H1 (cell line): ENCODE results near the gene ZNF785.

ENCODE experiments used
- ASH2L ChIP-seq: fragments of 200-600, 300-600 bp; sonication (generic); IDR thresholded peaks from one replicate; pipeline ENCODE4 v1.7.1; 2017; ENCODE audit warnings: low read length
- BRCA1 ChIP-seq: IDR thresholded peaks from 2 replicates; pipeline ENCODE4 v1.6.1; 2012; ENCODE audit warnings: low read depth, low read length, improper control_type of control experiment
- EGR1 ChIP-seq: IDR thresholded peaks from 2 replicates; pipeline ENCODE4 v1.6.1; 2011; ENCODE audit warnings: low read depth, low read length, borderline replicate concordance
- EP300 ChIP-seq, 2 experiments: IDR thresholded peaks; 1 replicate in 1 of 2; 2 replicates in 1 of 2; pipeline ENCODE4 v1.6.1; 2011 to 2012; ENCODE audit warnings: low read depth in 2 of 2, low read length in 2 of 2, mild to moderate bottlenecking in 2 of 2, borderline replicate concordance in 1 of 2, inconsistent platforms in 1 of 2, moderate library complexity in 1 of 2
- EZH2 ChIP-seq: fragments of 200-600 bp; sonication (generic); IDR thresholded peaks from 2 replicates; pipeline ENCODE4 v1.7.1; 2012; ENCODE audit warnings: low read depth, mild to moderate bottlenecking, moderate library complexity, low read length, inconsistent platforms; ENCODE audit not compliant: severe bottlenecking
- JUND ChIP-seq: IDR thresholded peaks from 2 replicates; pipeline ENCODE4 v1.6.1; 2011; ENCODE audit warnings: mild to moderate bottlenecking, improper control_type of control experiment, low read length
- POLR2A ChIP-seq, 2 experiments: IDR thresholded peaks; 1 replicate in 1 of 2; 2 replicates in 1 of 2; pipeline ENCODE4 v1.6.1; 2011; ENCODE audit warnings: low read depth in 2 of 2, low read length in 2 of 2, mild to moderate bottlenecking in 2 of 2; ENCODE audit errors: control extremely low read depth in 1 of 2
- POLR2AphosphoS5 ChIP-seq: IDR thresholded peaks from 2 replicates; pipeline ENCODE4 v1.6.1; 2011; ENCODE audit warnings: low read depth, low read length
- SIN3A ChIP-seq, 2 experiments: IDR thresholded peaks in 1 of 2; conservative IDR thresholded peaks in 1 of 2; 2 replicates each; pipeline ENCODE4 v1.6.1; 2011 to 2012; ENCODE audit warnings: low read length in 2 of 2, improper control_type of control experiment in 1 of 2, low read depth in 1 of 2, mild to moderate bottlenecking in 1 of 2
- TAF1 ChIP-seq: IDR thresholded peaks from 2 replicates; pipeline ENCODE4 v1.6.1; 2011; ENCODE audit warnings: mild to moderate bottlenecking, low read depth, low read length
- YY1 ChIP-seq: IDR thresholded peaks from 2 replicates; pipeline ENCODE4 v1.6.1; 2011; ENCODE audit warnings: low read depth, mild to moderate bottlenecking, low read length
- TF ChIP-seq, protein P1 (sequence below), 3 experiments: IDR thresholded peaks; 1 replicate in 2 of 3; 2 replicates in 1 of 3; pipeline versions ENCODE4 v1.5.1 to v1.6.1; 2011; ENCODE audit warnings: low read length in 3 of 3, mild to moderate bottlenecking in 3 of 3, inconsistent platforms in 2 of 3, low read depth in 1 of 3, moderate library complexity in 1 of 3; ENCODE audit not compliant: insufficient read depth in 1 of 3; ENCODE audit errors: control extremely low read depth in 1 of 3
- TF ChIP-seq, protein P2 (sequence below): IDR thresholded peaks from 2 replicates; pipeline ENCODE4 v1.6.1; 2012; ENCODE audit warnings: low read length, inconsistent platforms

DNA sequence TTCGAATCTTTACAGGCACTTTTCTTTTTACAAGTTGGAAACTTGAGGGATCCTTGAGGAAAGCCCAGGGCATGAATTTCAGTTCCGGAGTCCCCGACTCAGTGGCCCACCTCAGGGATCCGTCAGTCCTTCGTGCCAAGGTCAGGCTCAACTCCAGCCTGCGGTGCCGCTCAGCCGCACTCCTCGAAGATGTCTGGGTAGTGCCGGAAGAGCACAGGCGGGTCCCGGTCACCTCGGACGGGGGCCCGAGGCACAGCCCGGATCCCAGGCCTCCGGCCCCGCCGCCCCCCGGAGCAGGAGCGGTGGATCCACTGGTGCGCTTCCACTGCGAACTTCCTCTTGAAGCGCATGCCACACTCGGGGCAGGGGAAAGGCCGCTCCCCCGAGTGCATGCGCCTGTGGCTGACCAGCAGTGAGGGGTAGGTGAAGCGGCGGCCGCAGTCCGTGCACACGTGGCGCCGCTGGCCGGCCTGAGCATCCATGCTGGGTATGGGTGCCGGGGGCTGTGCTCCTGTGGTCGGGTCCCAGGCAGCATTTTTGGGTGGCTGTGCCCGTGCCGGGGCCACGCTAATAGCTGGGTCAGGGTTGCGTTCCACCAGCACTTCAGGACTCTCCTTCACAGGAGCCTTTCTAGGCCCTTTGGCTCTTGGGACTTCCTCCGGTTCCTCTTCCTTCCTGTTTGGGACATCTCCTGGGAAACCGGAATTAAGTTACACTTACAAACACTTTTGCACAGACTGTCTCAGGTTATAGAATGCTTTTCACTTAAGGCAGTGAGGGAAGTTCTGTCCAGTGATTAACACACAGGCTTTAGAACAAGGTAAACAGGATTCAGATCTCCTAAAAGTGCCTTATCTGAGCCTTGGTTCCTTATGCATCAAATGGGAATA lies 15.5 kb downstream of the ZNF785 start:
- TF ChIP-seq EGR1 (no peak), SIN3A (conservative IDR thresholded peaks at IDR 0.05 in 1 of 2, IDR thresholded peaks at IDR 0.05 in 1 of 2; ENCODE audit: low read depth in 1 of 2, low read length in 2 of 2) (no peak), POLR2A (IDR thresholded peaks at IDR 0.05; ENCODE audit: control extremely low read depth in 1 of 2, low read depth in 2 of 2, low read length in 2 of 2) (no peak), EZH2 (no peak), YY1 (no peak), TAF1 (no peak), POLR2AphosphoS5 (no peak), ASH2L (no peak), BRCA1 (no peak), EP300 (IDR thresholded peaks at IDR 0.05; ENCODE audit: borderline replicate concordance in 1 of 2, low read depth in 2 of 2, low read length in 2 of 2) (no peak), JUND (no peak)
- TF ChIP-seq, protein P1, sequence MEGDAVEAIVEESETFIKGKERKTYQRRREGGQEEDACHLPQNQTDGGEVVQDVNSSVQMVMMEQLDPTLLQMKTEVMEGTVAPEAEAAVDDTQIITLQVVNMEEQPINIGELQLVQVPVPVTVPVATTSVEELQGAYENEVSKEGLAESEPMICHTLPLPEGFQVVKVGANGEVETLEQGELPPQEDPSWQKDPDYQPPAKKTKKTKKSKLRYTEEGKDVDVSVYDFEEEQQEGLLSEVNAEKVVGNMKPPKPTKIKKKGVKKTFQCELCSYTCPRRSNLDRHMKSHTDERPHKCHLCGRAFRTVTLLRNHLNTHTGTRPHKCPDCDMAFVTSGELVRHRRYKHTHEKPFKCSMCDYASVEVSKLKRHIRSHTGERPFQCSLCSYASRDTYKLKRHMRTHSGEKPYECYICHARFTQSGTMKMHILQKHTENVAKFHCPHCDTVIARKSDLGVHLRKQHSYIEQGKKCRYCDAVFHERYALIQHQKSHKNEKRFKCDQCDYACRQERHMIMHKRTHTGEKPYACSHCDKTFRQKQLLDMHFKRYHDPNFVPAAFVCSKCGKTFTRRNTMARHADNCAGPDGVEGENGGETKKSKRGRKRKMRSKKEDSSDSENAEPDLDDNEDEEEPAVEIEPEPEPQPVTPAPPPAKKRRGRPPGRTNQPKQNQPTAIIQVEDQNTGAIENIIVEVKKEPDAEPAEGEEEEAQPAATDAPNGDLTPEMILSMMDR (IDR thresholded peaks at IDR 0.05; ENCODE audit: control extremely low read depth in 1 of 3, insufficient read depth in 1 of 3, low read depth in 1 of 3, low read length in 3 of 3): no peak
- TF ChIP-seq, protein P2, sequence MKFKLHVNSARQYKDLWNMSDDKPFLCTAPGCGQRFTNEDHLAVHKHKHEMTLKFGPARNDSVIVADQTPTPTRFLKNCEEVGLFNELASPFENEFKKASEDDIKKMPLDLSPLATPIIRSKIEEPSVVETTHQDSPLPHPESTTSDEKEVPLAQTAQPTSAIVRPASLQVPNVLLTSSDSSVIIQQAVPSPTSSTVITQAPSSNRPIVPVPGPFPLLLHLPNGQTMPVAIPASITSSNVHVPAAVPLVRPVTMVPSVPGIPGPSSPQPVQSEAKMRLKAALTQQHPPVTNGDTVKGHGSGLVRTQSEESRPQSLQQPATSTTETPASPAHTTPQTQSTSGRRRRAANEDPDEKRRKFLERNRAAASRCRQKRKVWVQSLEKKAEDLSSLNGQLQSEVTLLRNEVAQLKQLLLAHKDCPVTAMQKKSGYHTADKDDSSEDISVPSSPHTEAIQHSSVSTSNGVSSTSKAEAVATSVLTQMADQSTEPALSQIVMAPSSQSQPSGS: no peak
